GM12892 (cell line): Measurements from ENCODE around the gene JAKMIP2.

Experiments
- DNase-seq: peaks from one replicate; pipeline ENCODE4 v3.0.0; 2011; ENCODE audit not compliant: insufficient read length
- FAIRE-seq: peaks from 2 replicates; lab custom pipeline; 2011; peaks lifted over from hg19 to GRCh38; lab: Jason Lieb, UNC
- POLR2A ChIP-seq: IDR thresholded peaks from 2 replicates; pipeline ENCODE4 v1.6.1; 2011; ENCODE audit warnings: low read depth, low read length, control low read depth
- POLR2AphosphoS5 ChIP-seq: IDR thresholded peaks from 2 replicates; pipeline ENCODE4 v1.6.1; 2011; ENCODE audit warnings: low read depth, low read length, control low read depth
- TAF1 ChIP-seq: IDR thresholded peaks from 2 replicates; pipeline ENCODE4 v1.6.1; 2011; ENCODE audit warnings: low read depth, mild to moderate bottlenecking, control low read depth, low read length, borderline replicate concordance

JAKMIP2 gene

GRCh38 chr5:147687118-147687517 is 95.4 kb downstream of the JAKMIP2 start:
- no peak for FAIRE-seq
- TF ChIP-seq POLR2AphosphoS5, result no peak
- TF ChIP-seq TAF1, result no peak
- TF ChIP-seq POLR2A, result no peak

DNA sequence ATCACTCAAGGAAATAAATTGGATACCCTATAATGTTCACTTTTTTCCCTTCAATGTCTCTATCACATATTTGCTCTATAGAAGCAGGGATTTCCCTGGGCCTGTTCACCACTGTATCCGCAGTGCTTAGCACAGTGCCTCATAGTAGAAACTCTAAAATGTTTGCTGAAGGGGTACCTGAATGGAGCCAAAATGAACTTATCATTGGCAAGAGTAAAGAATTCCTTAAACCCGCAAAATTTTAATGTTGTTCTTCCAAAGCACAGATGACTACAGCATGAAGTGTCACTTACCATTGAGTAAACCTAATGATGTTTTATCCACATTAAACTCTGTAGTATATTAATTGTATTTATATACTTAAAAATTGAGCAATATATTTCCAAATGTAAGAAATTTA is 96.1 kb downstream of the JAKMIP2 start:
- no peak for DNase-seq
- FAIRE-seq, result no peak
- TF ChIP-seq TAF1 (no peak), POLR2A (no peak), POLR2AphosphoS5 (no peak)

More at GRCh38 chr5:147687118-147687517, 95.4 kb downstream of the JAKMIP2 start:
- DNase-seq, result no peak

- no peak for TF ChIP-seq POLR2AphosphoS5
- no peak for TF ChIP-seq POLR2A
- no peak for TF ChIP-seq TAF1
- FAIRE-seq (no peak), DNase-seq (no peak)
Measured at GRCh38 chr5:147685993-147686392, 96.5 kb downstream of the JAKMIP2 start.

DNA sequence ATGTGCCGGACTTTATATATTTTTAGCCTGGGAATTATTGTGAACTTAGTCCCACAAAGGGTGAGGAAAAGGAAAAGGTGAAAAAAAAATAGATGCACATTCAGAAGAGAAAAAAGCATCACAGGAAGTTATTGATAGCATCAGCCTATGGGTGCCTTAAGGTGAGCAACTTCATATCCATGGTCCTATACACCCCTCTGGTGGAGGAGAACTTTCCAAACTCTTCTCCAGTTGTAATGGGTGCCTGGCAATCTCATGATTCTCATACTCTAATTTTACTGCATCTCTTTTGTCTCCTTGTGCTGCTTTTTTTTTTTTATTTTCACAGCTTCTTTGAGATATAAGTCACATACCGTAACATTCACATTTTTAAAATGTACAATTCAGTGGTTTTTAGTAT is 107.4 kb downstream of the JAKMIP2 start:
- DNase-seq (no peak), FAIRE-seq (no peak)
- TF ChIP-seq POLR2A (no peak), TAF1 (no peak), POLR2AphosphoS5 (no peak)

- TF ChIP-seq TAF1 (no peak), POLR2A (no peak), POLR2AphosphoS5 (no peak)
- no peak for FAIRE-seq
- DNase-seq, result no peak
Measured at GRCh38 chr5:147674411-147674810, 108.1 kb downstream of the JAKMIP2 start.

GRCh38 chr5:147673791-147674190 is 108.7 kb downstream of the JAKMIP2 start:
- no peak for DNase-seq
- FAIRE-seq, result no peak
- TF ChIP-seq POLR2AphosphoS5 (no peak), POLR2A (no peak), TAF1 (no peak)

DNA sequence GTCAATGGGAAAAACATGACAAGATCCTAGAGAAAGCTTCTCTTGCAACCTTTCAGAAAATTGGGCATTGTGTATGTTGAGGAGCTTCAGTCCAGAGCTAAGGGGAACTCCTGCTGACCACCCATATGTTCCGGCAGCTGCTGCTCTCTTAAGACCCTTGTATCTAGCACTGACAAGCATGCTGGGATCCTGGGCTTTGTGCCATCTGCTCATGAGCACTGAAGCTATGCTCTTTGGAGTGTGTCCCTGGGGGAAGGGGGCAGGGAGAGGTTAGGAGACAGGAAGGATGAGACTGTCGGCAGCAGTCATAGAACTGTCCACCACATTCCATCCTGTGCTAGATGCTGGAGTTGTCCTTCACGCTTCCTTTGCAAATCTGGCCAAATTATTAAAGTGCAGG is 109.3 kb downstream of the JAKMIP2 start:
- FAIRE-seq, result no peak
- TF ChIP-seq POLR2AphosphoS5 (no peak), POLR2A (no peak), TAF1 (no peak)
- DNase-seq, result no peak

DNA sequence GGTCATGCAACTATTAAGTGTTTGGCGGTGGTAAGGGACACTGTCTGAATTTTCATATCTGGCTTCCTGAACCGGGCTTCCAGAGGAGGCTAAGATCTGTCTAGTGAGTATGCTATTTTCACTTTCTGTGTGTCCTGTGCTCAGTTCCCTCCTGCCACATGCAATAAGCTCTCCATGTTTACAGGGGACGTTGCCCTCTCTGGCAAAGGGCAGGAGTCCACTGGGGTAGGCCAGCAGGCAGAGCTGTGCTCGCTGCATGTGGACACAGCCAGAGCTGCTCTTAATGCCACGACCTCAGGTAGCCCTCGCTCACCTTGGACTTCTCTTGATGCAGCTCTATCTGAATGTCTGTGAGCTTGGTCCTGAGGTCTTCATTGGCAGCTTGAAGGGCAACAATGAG is 111.2 kb downstream of the JAKMIP2 start:
- DNase-seq (no peak), FAIRE-seq (no peak)

GRCh38 chr5:147670815-147671214 is 111.7 kb downstream of the JAKMIP2 start:
- DNase-seq (no peak), FAIRE-seq (no peak)
- TF ChIP-seq POLR2A (no peak), TAF1 (no peak), POLR2AphosphoS5 (no peak)

More for the DNA sequence above, 111.2 kb downstream of the JAKMIP2 start:
- TF ChIP-seq POLR2AphosphoS5, result no peak
- TF ChIP-seq TAF1, result no peak
- TF ChIP-seq POLR2A, result no peak

DNA sequence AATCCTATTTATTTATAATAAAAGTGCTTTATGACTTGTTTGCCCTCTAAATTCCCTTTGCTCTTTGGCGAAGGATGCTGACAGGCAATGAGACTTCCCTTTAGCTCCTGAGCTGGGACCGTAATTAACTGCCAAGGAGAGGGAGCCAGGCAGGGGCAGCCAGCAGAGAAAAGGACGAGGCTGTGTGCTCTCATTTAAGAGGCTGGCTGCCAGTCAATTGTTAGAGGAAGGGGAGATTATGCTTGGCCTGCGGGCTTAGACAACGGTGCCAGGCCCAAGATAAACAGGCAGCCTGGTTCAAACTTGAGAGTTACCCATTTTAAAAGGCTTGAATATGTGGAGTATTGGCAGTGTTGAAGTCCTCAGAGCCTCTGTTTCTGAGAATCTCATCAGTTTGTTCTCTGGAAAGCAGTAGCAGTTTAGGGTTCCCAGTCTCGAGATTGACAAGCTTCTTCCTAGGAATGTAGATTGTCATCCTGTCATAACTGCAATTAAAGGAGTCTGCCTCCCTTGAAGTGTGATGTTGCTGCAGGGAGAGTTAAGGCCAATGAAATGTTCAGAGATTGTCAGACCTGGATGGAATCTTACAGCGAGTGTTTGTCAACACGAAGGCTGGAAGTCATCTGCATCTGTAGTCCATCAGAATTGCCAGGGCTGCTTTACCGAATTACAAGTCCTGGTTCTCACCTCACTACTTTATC is 113.2 kb downstream of the JAKMIP2 start:
- TF ChIP-seq POLR2A (no peak), POLR2AphosphoS5 (no peak), TAF1 (no peak)
- FAIRE-seq, result no peak
- DNase-seq, result no peak

GRCh38 chr5:147668385-147668784 is 114.1 kb downstream of the JAKMIP2 start:
- TF ChIP-seq TAF1 (no peak), POLR2AphosphoS5 (no peak), POLR2A (no peak)
- DNase-seq (no peak), FAIRE-seq (no peak)

DNA sequence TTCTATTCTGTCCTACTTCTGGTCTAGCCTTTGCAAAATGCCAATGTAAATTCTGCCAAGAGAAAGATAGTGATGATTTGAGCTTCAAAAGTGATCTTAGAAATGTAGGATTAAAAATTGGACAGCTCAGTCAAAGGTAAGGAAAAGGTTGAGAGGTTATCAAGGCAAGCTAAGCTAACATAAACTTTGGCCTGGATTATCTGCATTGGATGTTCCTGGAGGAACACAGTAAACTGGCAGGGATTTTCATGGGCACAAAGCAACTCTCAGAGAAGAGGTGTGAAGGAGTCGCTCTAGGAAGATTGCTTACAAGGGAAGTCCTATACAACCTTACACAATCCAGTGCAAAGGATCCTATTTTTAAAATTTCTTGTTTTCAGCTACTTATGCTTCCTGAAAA is 115.2 kb downstream of the JAKMIP2 start:
- TF ChIP-seq TAF1 (no peak), POLR2AphosphoS5 (no peak), POLR2A (no peak)
- FAIRE-seq, result no peak
- no peak for DNase-seq
